Endothelial cell of umbilical vein (primary cell): ENCODE measurements around the gene SMARCD2.

Experiments
- EZH2 ChIP-seq: IDR thresholded peaks from 2 replicates; pipeline ENCODE4 v1.6.1; 2012; ENCODE audit warnings: borderline replicate concordance, low read depth, mild to moderate bottlenecking, moderate library complexity, low read length, inconsistent platforms; ENCODE audit not compliant: severe bottlenecking
- POLR2A ChIP-seq: IDR thresholded peaks from 2 replicates; pipeline ENCODE4 v1.6.1; 2012; ENCODE audit warnings: low read depth, mild to moderate bottlenecking, control low read depth, low read length
- TF ChIP-seq, protein P1 (sequence below), 2 donors: IDR thresholded peaks; 1 replicate in 1 of 2; 2 replicates in 1 of 2; pipeline ENCODE4 v1.5.1; 2011; ENCODE audit warnings: low read length in 2 of 2, mild to moderate bottlenecking in 2 of 2, moderate library complexity in 2 of 2, control low read depth in 1 of 2, inconsistent platforms in 1 of 2, low read depth in 1 of 2; ENCODE audit not compliant: insufficient read depth in 1 of 2; ENCODE audit errors: extremely low read depth in 1 of 2

DNA sequence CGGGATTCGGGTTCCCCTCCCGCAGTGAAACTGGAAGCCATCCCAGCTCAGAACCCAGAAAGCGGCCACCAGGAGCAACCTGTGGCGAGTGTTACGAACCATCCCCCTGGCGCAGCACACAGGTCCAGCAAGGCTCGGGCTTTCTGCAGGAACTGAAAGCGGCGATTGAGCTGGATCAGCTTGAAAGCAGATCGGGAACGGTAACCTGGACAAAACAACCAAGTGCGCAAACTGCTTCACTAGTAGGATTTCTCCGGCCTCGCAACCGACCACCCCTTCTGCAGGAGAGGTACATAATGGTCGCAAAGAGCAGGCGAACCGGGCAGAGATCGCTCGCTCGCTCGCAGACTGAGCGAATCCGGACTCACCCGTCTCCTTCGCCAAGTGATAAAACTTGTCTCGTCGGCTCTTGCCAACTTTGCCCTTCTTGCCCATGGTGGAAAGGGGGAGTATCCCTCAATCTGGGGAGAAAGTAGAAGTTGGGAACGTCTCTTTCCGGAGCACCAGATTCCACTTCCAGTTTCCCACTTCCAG, 15.9 kb downstream of the SMARCD2 start:
- TF ChIP-seq, protein P1, sequence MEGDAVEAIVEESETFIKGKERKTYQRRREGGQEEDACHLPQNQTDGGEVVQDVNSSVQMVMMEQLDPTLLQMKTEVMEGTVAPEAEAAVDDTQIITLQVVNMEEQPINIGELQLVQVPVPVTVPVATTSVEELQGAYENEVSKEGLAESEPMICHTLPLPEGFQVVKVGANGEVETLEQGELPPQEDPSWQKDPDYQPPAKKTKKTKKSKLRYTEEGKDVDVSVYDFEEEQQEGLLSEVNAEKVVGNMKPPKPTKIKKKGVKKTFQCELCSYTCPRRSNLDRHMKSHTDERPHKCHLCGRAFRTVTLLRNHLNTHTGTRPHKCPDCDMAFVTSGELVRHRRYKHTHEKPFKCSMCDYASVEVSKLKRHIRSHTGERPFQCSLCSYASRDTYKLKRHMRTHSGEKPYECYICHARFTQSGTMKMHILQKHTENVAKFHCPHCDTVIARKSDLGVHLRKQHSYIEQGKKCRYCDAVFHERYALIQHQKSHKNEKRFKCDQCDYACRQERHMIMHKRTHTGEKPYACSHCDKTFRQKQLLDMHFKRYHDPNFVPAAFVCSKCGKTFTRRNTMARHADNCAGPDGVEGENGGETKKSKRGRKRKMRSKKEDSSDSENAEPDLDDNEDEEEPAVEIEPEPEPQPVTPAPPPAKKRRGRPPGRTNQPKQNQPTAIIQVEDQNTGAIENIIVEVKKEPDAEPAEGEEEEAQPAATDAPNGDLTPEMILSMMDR (IDR thresholded peaks at IDR 0.05; ENCODE audit: extremely low read depth in 1 of 2, insufficient read depth in 1 of 2, low read depth in 1 of 2, low read length in 2 of 2): peak in 1 of 2 donors; percentile 14
- no peak for TF ChIP-seq EZH2
- TF ChIP-seq POLR2A: no peak
